Activated T-cell treated with anti-CD3 and anti-CD28 coated beads for 1 hour (primary cell): ENCODE measurements around the gene RNU1-3.
"Not testable (repeated sequence)": the region's sequence is repeated elsewhere in the genome, so short reads cannot be mapped to it uniquely, and the experiment has no call there.

ENCODE experiments used
- DNase-seq: peaks from one replicate; pipeline ENCODE4 v3.0.0-alpha.2; 2020; ENCODE audit warnings: low read depth

RNU1-3 gene

GRCh38 chr1:16636551-16637195 is 30.1 kb downstream of the RNU1-3 start:
- not testable (repeated sequence) for DNase-seq

GRCh38 chr1:16635959-16636358 is 30.8 kb downstream of the RNU1-3 start:
- not testable (repeated sequence) for DNase-seq

GRCh38 chr1:16633540-16634282 is 33.0 kb downstream of the RNU1-3 start:
- DNase-seq = not testable (repeated sequence)

- DNase-seq = not testable (repeated sequence)
Observed at GRCh38 chr1:16632044-16632850, 34.5 kb downstream of the RNU1-3 start.

- no peak for DNase-seq
Observed at GRCh38 chr1:16631248-16632043, 35.3 kb downstream of the RNU1-3 start.

GRCh38 chr1:16630661-16631247 is 36.0 kb downstream of the RNU1-3 start:
- no peak for DNase-seq

- DNase-seq = not testable (repeated sequence)
Observed at GRCh38 chr1:16629916-16630530, 36.7 kb downstream of the RNU1-3 start.

GRCh38 chr1:16628361-16629111 is 38.2 kb downstream of the RNU1-3 start:
- DNase-seq = no peak

GRCh38 chr1:16626409-16626983 is 40.3 kb downstream of the RNU1-3 start:
- not testable (repeated sequence) for DNase-seq

- DNase-seq = no peak
Observed at GRCh38 chr1:16625497-16626408, 41.0 kb downstream of the RNU1-3 start.

GRCh38 chr1:16623812-16624719 is 42.7 kb downstream of the RNU1-3 start:
- DNase-seq = not testable (repeated sequence)

GRCh38 chr1:16623337-16623736 is 43.4 kb downstream of the RNU1-3 start:
- not testable (repeated sequence) for DNase-seq

GRCh38 chr1:16621681-16622315 is 45.0 kb downstream of the RNU1-3 start:
- DNase-seq = not testable (repeated sequence)

- no peak for DNase-seq
Observed at GRCh38 chr1:16621300-16621658, 45.5 kb downstream of the RNU1-3 start.

- not testable (repeated sequence) for DNase-seq
Observed at GRCh38 chr1:16619803-16620501, 46.8 kb downstream of the RNU1-3 start.

- DNase-seq = no peak
Observed at GRCh38 chr1:16618719-16619118, 48.0 kb downstream of the RNU1-3 start.
